Hepatocyte (in vitro differentiated cells): Measurements from ENCODE around the gene AQP5.

ENCODE experiments used
- CTCF ChIP-seq: fragments of 200-600 bp; sonication (generic); IDR thresholded peaks from 2 replicates; pipeline ENCODE4 v1.5.1; 2016; ENCODE audit warnings: antibody characterized with exemption, mild to moderate bottlenecking; ENCODE audit not compliant: poor library complexity
- EZH2 ChIP-seq: fragments of 200-600 bp; sonication (generic); IDR thresholded peaks from 2 replicates; pipeline ENCODE4 v1.6.1; 2016; ENCODE audit warnings: antibody characterized with exemption, mild to moderate bottlenecking, borderline replicate concordance
- EZH2phosphoT487 ChIP-seq: fragments of 200-600 bp; sonication (generic); IDR thresholded peaks from one replicate; pipeline ENCODE4 v1.6.1; 2018; ENCODE audit warnings: antibody characterized with exemption, mild to moderate bottlenecking, low read depth, moderate library complexity; ENCODE audit not compliant: unreplicated experiment, severe bottlenecking

- TF ChIP-seq CTCF = no peak
- TF ChIP-seq EZH2phosphoT487 = no peak
- no peak for TF ChIP-seq EZH2
Observed at GRCh38 chr12:49960474-49961110, 1.1 kb upstream of the AQP5 start.
